Neural cell (in vitro differentiated cells): ENCODE data around the gene PIP5K1B.

ENCODE experiments used
- CTCF ChIP-seq: fragments of 450-650 bp; IDR thresholded peaks from 2 replicates; pipeline ENCODE4 v1.5.1; 2014; ENCODE audit warnings: antibody characterized with exemption, mild to moderate bottlenecking, moderate library complexity; ENCODE audit not compliant: poor library complexity, severe bottlenecking
- EZH2 ChIP-seq: fragments of 200-600, 300-800 bp; shearing (Covaris generic), sonication (generic); IDR thresholded peaks from 2 replicates; pipeline ENCODE4 v1.6.1; 2014; ENCODE audit warnings: antibody characterized with exemption, low read length, borderline replicate concordance, mild to moderate bottlenecking; ENCODE audit not compliant: insufficient read depth, poor library complexity, severe bottlenecking
- POLR2AphosphoS5 ChIP-seq: IDR thresholded peaks from 2 replicates; pipeline ENCODE4 v1.6.1; 2012
- RAD21 ChIP-seq: fragments of 450-650 bp; conservative IDR thresholded peaks from 2 replicates; pipeline ENCODE4 v1.6.1; 2014; ENCODE audit warnings: antibody characterized with exemption, mild to moderate bottlenecking, moderate library complexity
- TAF1 ChIP-seq: IDR thresholded peaks from 2 replicates; pipeline ENCODE4 v1.6.1; 2012; ENCODE audit warnings: low read depth

- no peak for TF ChIP-seq CTCF
- no peak for TF ChIP-seq RAD21
- no peak for TF ChIP-seq TAF1
- TF ChIP-seq EZH2, result no peak
- TF ChIP-seq POLR2AphosphoS5, result no peak
These were observed 75.7 kb downstream of the PIP5K1B start for GRCh38 chr9:68780720-68781119.
